Esophagus squamous epithelium (tissue), 4 donors: ENCODE results near the gene KANSL3.

ENCODE experiments used
- CTCF ChIP-seq, 6 experiments: fragments of 450-650 bp in 4 of 6; fragments of 200-600 bp in 2 of 6; sonication (generic) in 2 of 6; IDR thresholded peaks; one replicate each; pipeline ENCODE4 v1.5.1; 2016 to 2019; ENCODE audit warnings: antibody characterized with exemption in 6 of 6, mild to moderate bottlenecking in 4 of 6, moderate library complexity in 4 of 6
- POLR2A ChIP-seq, 4 donors: fragments of 450-650 bp; IDR thresholded peaks; one replicate each; pipeline ENCODE4 v1.6.1; 2017; ENCODE audit warnings: antibody characterized with exemption in 4 of 4, mild to moderate bottlenecking in 4 of 4, moderate library complexity in 3 of 4

- TF ChIP-seq CTCF (IDR thresholded peaks at IDR 0.05) (no peak), POLR2A (IDR thresholded peaks at IDR 0.05) (no peak)
Observed at GRCh38 chr2:96608469-96609455, 29.4 kb downstream of the KANSL3 start.
